ENCODE measurements around the gene MEIG1. TPM values are rescaled to one million over a fixed set of nuclear protein-coding genes. Genes with fewer than 3 reads are reported as not detected.
"Not testable (repeated sequence)": the region's sequence is repeated elsewhere in the genome, so short reads cannot be mapped to it uniquely, and the experiment has no call there.

The MEIG1 gene
- total RNA-seq, 4 donors from 2014 or later, result not detected

DNA sequence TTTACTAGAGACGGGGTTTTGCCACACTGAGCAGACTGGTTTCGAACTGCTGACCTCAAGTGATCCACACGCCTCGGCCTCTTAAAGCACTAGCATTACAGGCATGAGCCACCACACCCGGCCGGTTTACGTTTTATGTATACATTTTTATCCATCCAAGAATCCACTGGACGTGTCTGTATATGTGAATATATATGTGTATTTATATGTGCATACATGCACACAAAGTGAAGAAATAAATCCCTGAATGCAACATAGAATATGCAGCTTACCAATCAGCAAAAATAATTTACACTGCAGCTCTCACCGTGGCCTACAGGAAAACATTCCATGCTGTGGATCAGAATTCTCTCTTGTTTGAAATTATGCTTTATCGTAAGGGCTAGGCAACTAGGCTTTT lies 28.6 kb upstream of the MEIG1 start:
- TF ChIP-seq EP300 (IDR thresholded peaks at IDR 0.05), result no peak
- TF ChIP-seq POLR2AphosphoS5 (IDR thresholded peaks at IDR 0.05), result no peak
- TF ChIP-seq POLR2A (IDR thresholded peaks at IDR 0.05), result no peak
- TF ChIP-seq, protein P1, sequence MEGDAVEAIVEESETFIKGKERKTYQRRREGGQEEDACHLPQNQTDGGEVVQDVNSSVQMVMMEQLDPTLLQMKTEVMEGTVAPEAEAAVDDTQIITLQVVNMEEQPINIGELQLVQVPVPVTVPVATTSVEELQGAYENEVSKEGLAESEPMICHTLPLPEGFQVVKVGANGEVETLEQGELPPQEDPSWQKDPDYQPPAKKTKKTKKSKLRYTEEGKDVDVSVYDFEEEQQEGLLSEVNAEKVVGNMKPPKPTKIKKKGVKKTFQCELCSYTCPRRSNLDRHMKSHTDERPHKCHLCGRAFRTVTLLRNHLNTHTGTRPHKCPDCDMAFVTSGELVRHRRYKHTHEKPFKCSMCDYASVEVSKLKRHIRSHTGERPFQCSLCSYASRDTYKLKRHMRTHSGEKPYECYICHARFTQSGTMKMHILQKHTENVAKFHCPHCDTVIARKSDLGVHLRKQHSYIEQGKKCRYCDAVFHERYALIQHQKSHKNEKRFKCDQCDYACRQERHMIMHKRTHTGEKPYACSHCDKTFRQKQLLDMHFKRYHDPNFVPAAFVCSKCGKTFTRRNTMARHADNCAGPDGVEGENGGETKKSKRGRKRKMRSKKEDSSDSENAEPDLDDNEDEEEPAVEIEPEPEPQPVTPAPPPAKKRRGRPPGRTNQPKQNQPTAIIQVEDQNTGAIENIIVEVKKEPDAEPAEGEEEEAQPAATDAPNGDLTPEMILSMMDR (IDR thresholded peaks at IDR 0.05), result no peak
- no peaks in the 10 kb centered on the region for H3K4me1 ChIP-seq
- WGBS, result 95% methylated on average over 10 of the region's 10 CpGs
- H3K36me3 ChIP-seq, result peaks cover 97% of the 10 kb centered on the region
- no peak overlapping the region for H3K4me3 ChIP-seq
- no peak overlapping the region for H3K27ac ChIP-seq
- no peak for DNase-seq (ENCODE audit: low spot score in 2 of 2)
- no peaks in the 10 kb centered on the region for H3K9me3 ChIP-seq
- H3K27me3 ChIP-seq, result no peaks in the 10 kb centered on the region

DNA sequence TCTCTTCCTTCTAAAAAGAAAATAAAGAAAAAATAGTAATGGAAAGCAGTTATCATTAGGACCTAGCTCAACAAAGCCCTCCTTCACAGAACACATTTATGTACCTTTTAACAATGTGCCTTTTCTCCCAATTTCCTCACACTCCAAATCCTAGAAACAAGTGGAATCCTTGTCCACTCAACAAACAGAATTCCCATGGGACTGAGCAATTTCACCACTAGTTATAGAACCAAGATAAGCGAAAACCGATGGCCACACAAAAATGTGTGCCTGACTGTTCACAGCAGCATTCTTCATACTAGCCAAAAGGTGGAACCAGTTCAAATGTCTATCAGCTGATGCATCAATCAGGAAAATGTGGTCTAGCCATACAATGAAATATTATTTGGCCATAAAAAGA lies 22.6 kb upstream of the MEIG1 start:
- Histone ChIP-seq H3K4me1 (no peaks in the 10 kb centered on the region), H3K36me3 (peaks cover 58% of the 10 kb centered on the region), H3K27ac (no peak overlapping the region), H3K4me3 (no peak overlapping the region), H3K27me3 (no peaks in the 10 kb centered on the region), H3K9me3 (no peaks in the 10 kb centered on the region)
- DNase-seq (ENCODE audit: low spot score in 2 of 2), result no peak
- WGBS, result 97% methylated on average over 2 of the region's 2 CpGs
- TF ChIP-seq POLR2AphosphoS5 (IDR thresholded peaks at IDR 0.05) (no peak), EP300 (IDR thresholded peaks at IDR 0.05) (no peak), POLR2A (IDR thresholded peaks at IDR 0.05) (no peak)
- TF ChIP-seq, protein P1 (IDR thresholded peaks at IDR 0.05), result no peak

- not testable (repeated sequence) for H3K27ac ChIP-seq; H3K4me1 ChIP-seq; H3K9me3 ChIP-seq; H3K27me3 ChIP-seq; DNase-seq (ENCODE audit: low spot score in 2 of 2); H3K4me3 ChIP-seq
- 89% methylated on average over 2 of the region's 5 CpGs for WGBS
- peaks cover 49% of the 10 kb centered on the region for H3K36me3 ChIP-seq
Measured at GRCh38 chr10:14938971-14939370, 20.2 kb upstream of the MEIG1 start.

GRCh38 chr10:14942147-14942949 lies 16.8 kb upstream of the MEIG1 start:
- H3K27me3 ChIP-seq; H3K4me3 ChIP-seq; DNase-seq (ENCODE audit: low spot score in 2 of 2); H3K27ac ChIP-seq; H3K4me1 ChIP-seq; H3K9me3 ChIP-seq: not testable (repeated sequence)
- WGBS, result 95% methylated on average over 15 of the region's 17 CpGs
- peaks cover 48% of the 10 kb centered on the region for H3K36me3 ChIP-seq

GRCh38 chr10:14942950-14943338 lies 16.2 kb upstream of the MEIG1 start:
- not testable (repeated sequence) for H3K4me3 ChIP-seq; H3K27ac ChIP-seq; H3K4me1 ChIP-seq; H3K27me3 ChIP-seq; H3K9me3 ChIP-seq; DNase-seq (ENCODE audit: low spot score in 2 of 2)
- 95% methylated on average over 7 of the region's 7 CpGs for WGBS
- H3K36me3 ChIP-seq, result peaks cover 52% of the 10 kb centered on the region

GRCh38 chr10:14945108-14945507 lies 14.1 kb upstream of the MEIG1 start:
- Histone ChIP-seq H3K27me3 (no peaks in the 10 kb centered on the region), H3K36me3 (peaks cover 57% of the 10 kb centered on the region), H3K9me3 (no peaks in the 10 kb centered on the region), H3K4me1 (no peaks in the 10 kb centered on the region), H3K27ac (no peak overlapping the region), H3K4me3 (no peak overlapping the region)
- 93% methylated on average over 5 of the region's 5 CpGs for WGBS
- DNase-seq (ENCODE audit: low spot score in 2 of 2), result no peak
- TF ChIP-seq POLR2AphosphoS5 (IDR thresholded peaks at IDR 0.05), result no peak
- TF ChIP-seq, protein P1 (IDR thresholded peaks at IDR 0.05), result no peak
- no peak for TF ChIP-seq EP300 (IDR thresholded peaks at IDR 0.05)
- no peak for TF ChIP-seq POLR2A (IDR thresholded peaks at IDR 0.05)

GRCh38 chr10:14947268-14947667 lies 11.9 kb upstream of the MEIG1 start:
- TF ChIP-seq POLR2AphosphoS5 (IDR thresholded peaks at IDR 0.05) (no peak), POLR2A (IDR thresholded peaks at IDR 0.05) (no peak), EP300 (IDR thresholded peaks at IDR 0.05) (no peak)
- TF ChIP-seq, protein P1 (IDR thresholded peaks at IDR 0.05), result no peak
- WGBS, result 93% methylated on average over 1 of the region's 1 CpG
- peaks cover 45% of the 10 kb centered on the region for H3K36me3 ChIP-seq

More at GRCh38 chr10:14947268-14947667, 11.9 kb upstream of the MEIG1 start:
- Histone ChIP-seq H3K4me3 (no peak overlapping the region), H3K27me3 (no peaks in the 10 kb centered on the region), H3K27ac (no peak overlapping the region), H3K4me1 (peaks cover 3% of the 10 kb centered on the region), H3K9me3 (no peaks in the 10 kb centered on the region)
- DNase-seq (ENCODE audit: low spot score in 2 of 2), result no peak
